H9 (cell line): ENCODE data around the gene GSAP. TPM values are rescaled to one million over a fixed set of nuclear protein-coding genes. Genes with fewer than 3 reads are reported as not detected.

Source experiments
- DNase-seq: peaks from one replicate; pipeline ENCODE4 v3.0.0-alpha.2; 2017
- H2AFZ ChIP-seq: one replicate; pipeline ENCODE4 v1.6.1; 2013; ENCODE audit warnings: mild to moderate bottlenecking, low read length, control low read depth, moderate library complexity
- H2AK5ac ChIP-seq: 2 replicates; pipeline ENCODE4 v1.6.1; 2013; ENCODE audit warnings: low read length, control low read depth, mixed read lengths; ENCODE audit not compliant: insufficient read length
- H2BK120ac ChIP-seq: one replicate; pipeline ENCODE4 v1.6.1; 2013; ENCODE audit warnings: low read depth, mild to moderate bottlenecking, low read length, control low read depth, inconsistent platforms; ENCODE audit not compliant: poor library complexity, severe bottlenecking
- H2BK12ac ChIP-seq: 2 replicates; pipeline ENCODE4 v1.6.1; 2013; ENCODE audit warnings: low read length, control low read depth, mixed read lengths, low read depth; ENCODE audit not compliant: insufficient read length
- H2BK15ac ChIP-seq: 2 replicates; pipeline ENCODE4 v1.6.1; 2013; ENCODE audit warnings: low read depth, low read length, control low read depth
- H2BK20ac ChIP-seq: one replicate; pipeline ENCODE4 v1.6.1; 2013; ENCODE audit warnings: low read depth, mild to moderate bottlenecking, low read length, control low read depth, inconsistent platforms; ENCODE audit not compliant: poor library complexity, severe bottlenecking
- H2BK5ac ChIP-seq: 2 replicates; pipeline ENCODE4 v1.6.1; 2013; ENCODE audit warnings: low read length, control low read depth, mixed read lengths; ENCODE audit not compliant: insufficient read length
- H3K14ac ChIP-seq: 2 replicates; pipeline ENCODE4 v1.6.1; 2013; ENCODE audit warnings: low read length, control low read depth; ENCODE audit not compliant: insufficient read depth
- H3K18ac ChIP-seq: 2 replicates; pipeline ENCODE4 v1.6.1; 2013; ENCODE audit warnings: low read depth, mild to moderate bottlenecking, mixed read lengths, low read length, control low read depth; ENCODE audit not compliant: insufficient read length
- H3K23ac ChIP-seq: 2 replicates; pipeline ENCODE4 v1.6.1; 2013; ENCODE audit warnings: low read length, control low read depth, mixed read lengths, low read depth; ENCODE audit not compliant: insufficient read length
- H3K23me2 ChIP-seq: 2 replicates; pipeline ENCODE4 v1.6.1; 2013; ENCODE audit warnings: low read depth, mild to moderate bottlenecking, mixed read lengths, low read length, control low read depth; ENCODE audit not compliant: insufficient read length, poor library complexity, severe bottlenecking
- H3K27ac ChIP-seq: 2 replicates; pipeline ENCODE4 v1.5.1; 2013; ENCODE audit warnings: low read length, control low read depth, mixed read lengths, low read depth; ENCODE audit not compliant: insufficient read length
- H3K27me3 ChIP-seq: 2 replicates; pipeline ENCODE4 v1.6.1; 2013; ENCODE audit warnings: low read length, control low read depth, inconsistent platforms; ENCODE audit not compliant: insufficient read depth
- H3K4ac ChIP-seq: 2 replicates; pipeline ENCODE4 v1.6.1; 2013; ENCODE audit warnings: low read depth, mild to moderate bottlenecking, control low read depth, inconsistent platforms, low read length, moderate library complexity
- H3K4me1 ChIP-seq: 2 replicates; pipeline ENCODE4 v1.6.1; 2013; ENCODE audit warnings: low read length, control low read depth, inconsistent platforms; ENCODE audit not compliant: insufficient read depth
- H3K4me2 ChIP-seq: 2 replicates; pipeline ENCODE4 v1.6.1; 2013; ENCODE audit warnings: low read length, control low read depth, mixed read lengths; ENCODE audit not compliant: insufficient read length, insufficient read depth
- H3K56ac ChIP-seq: 2 replicates; pipeline ENCODE4 v1.6.1; 2013; ENCODE audit warnings: low read depth, mild to moderate bottlenecking, mixed read lengths, low read length, control low read depth; ENCODE audit not compliant: insufficient read length
- H3K79me1 ChIP-seq: 2 replicates; pipeline ENCODE4 v1.6.1; 2013; ENCODE audit warnings: low read depth, mild to moderate bottlenecking, moderate library complexity, low read length, control low read depth, inconsistent platforms; ENCODE audit not compliant: insufficient read depth, poor library complexity, severe bottlenecking
- H3K79me2 ChIP-seq: 2 replicates; pipeline ENCODE4 v1.6.1; 2013; ENCODE audit warnings: low read length, control low read depth, inconsistent platforms; ENCODE audit not compliant: insufficient read depth
- H3K9ac ChIP-seq: 2 replicates; pipeline ENCODE4 v1.6.1; 2013; ENCODE audit warnings: low read length, control low read depth, mixed read lengths; ENCODE audit not compliant: insufficient read length; ENCODE audit errors: extremely low read depth
- H3K9me3 ChIP-seq: one replicate; pipeline ENCODE4 v1.6.1; 2013; ENCODE audit warnings: low read depth, low read length, inconsistent platforms; ENCODE audit not compliant: control insufficient read depth
- H3T11ph ChIP-seq: one replicate; pipeline ENCODE4 v1.6.1; 2013; ENCODE audit warnings: mild to moderate bottlenecking, low read length, control low read depth, inconsistent platforms
- H4K20me1 ChIP-seq: one replicate; pipeline ENCODE4 v1.6.1; 2013; ENCODE audit not compliant: control insufficient read depth, insufficient read length, insufficient read depth
- H4K5ac ChIP-seq: 2 replicates; pipeline ENCODE4 v1.6.1; 2013; ENCODE audit warnings: low read depth, mild to moderate bottlenecking, mixed read lengths, low read length, control low read depth; ENCODE audit not compliant: insufficient read length
- H4K8ac ChIP-seq: replicated peaks from 2 replicates; pipeline ENCODE4 v1.6.1; 2013; ENCODE audit warnings: low read length, control low read depth, mixed read lengths, low read depth; ENCODE audit not compliant: insufficient read length
- H4K91ac ChIP-seq: 2 replicates; pipeline ENCODE4 v1.6.1; 2013; ENCODE audit warnings: low read depth, mild to moderate bottlenecking, moderate library complexity, mixed read lengths, low read length, control low read depth; ENCODE audit not compliant: insufficient read length
- H3K27ac Mint-ChIP-seq, 3 experiments: 2 replicates in 2 of 3; 3 replicates in 1 of 3; pipeline ENCODE4 v1.8.0; 2020 to 2021; ENCODE audit warnings: mixed read lengths in 3 of 3, mild to moderate bottlenecking in 1 of 3, moderate library complexity in 1 of 3
- H3K27me3 Mint-ChIP-seq: 2 replicates; pipeline ENCODE4 v1.8.0; 2021; ENCODE audit warnings: low read depth, mild to moderate bottlenecking, moderate library complexity, mixed read lengths
- H3K36me3 Mint-ChIP-seq, 3 experiments: 2 replicates in 2 of 3; 3 replicates in 1 of 3; pipeline ENCODE4 v1.8.0; 2020 to 2021; ENCODE audit warnings: low read depth in 3 of 3, mixed read lengths in 3 of 3; ENCODE audit not compliant: insufficient read depth in 1 of 3
- H3K4me1 Mint-ChIP-seq, 2 experiments: 2 replicates each; pipeline ENCODE4 v1.8.0; 2020; ENCODE audit warnings: mixed read lengths in 2 of 2
- H3K4me3 Mint-ChIP-seq, 2 experiments: 2 replicates in 1 of 2; 3 replicates in 1 of 2; pipeline ENCODE4 v1.8.0; 2020 to 2021; ENCODE audit warnings: mild to moderate bottlenecking in 2 of 2, mixed read lengths in 2 of 2, moderate library complexity in 1 of 2
- H3K9me3 Mint-ChIP-seq, 2 experiments: 2 replicates in 1 of 2; 3 replicates in 1 of 2; pipeline ENCODE4 v1.8.0; 2020; ENCODE audit warnings: mild to moderate bottlenecking in 2 of 2, mixed read lengths in 2 of 2, moderate library complexity in 1 of 2
- WGBS: extraction: QIAGEN DNeasy Blood & Tissue Kit; methylation state at CpG from one replicate; pipeline ENCODE4 v1.1.7; 2013; ENCODE audit warnings: missing lambda C conversion rate, low lambda C conversion rate, mixed read lengths; ENCODE audit not compliant: insufficient read length; ENCODE audit errors: extremely low coverage; 5-methylcytosine and 5-hydroxymethylcytosine counted together
- total RNA-seq: library from RNA; stranded (reverse); gene quantifications from 2 replicates; pipeline ENCODE4 v1.2.1, GENCODE V29; 2021
- TF ChIP-seq, protein P1 (sequence below): fragments of 200-600 bp; sonication (generic); conservative IDR thresholded peaks from 3 replicates; pipeline ENCODE4 v1.8.0; 2021; ENCODE audit warnings: antibody characterized with exemption, mild to moderate bottlenecking

GSAP gene
- total RNA-seq, 1 experiment from 2014 or later, result 1.9 TPM

DNA sequence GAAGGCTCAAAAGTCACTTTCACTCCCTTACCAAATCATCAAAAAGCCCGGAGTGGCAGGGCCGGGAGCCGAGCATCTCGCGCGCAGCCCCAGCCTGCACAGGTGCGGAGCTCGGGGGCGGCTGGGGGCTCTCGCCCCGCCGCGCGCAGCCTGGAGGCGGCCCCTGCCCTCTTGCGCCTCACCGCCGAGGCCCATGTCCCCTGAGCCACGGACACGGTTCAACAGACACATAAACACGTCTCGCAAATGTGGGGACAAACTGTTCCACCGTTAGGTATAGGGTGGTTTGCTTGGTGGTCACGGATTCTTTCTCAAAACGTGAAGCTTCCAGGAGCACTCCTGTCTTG is 700 bp downstream of the GSAP start:
- Histone ChIP-seq H4K8ac (no peak overlapping the region), H3K56ac (no peak overlapping the region), H3K4ac (no peak overlapping the region), H3K79me2 (no peaks in the 10 kb centered on the region), H3K79me1 (no peaks in the 10 kb centered on the region), H2BK5ac (no peak overlapping the region), H4K5ac (no peak overlapping the region), H2BK20ac (no peak overlapping the region), H2AK5ac (no peak overlapping the region), H3K9me3 (no peaks in the 10 kb centered on the region), H3K18ac (no peak overlapping the region), H2BK15ac (no peak overlapping the region), H3K4me1 (peaks cover 6% of the 10 kb centered on the region; the same call in 1 of the 2 replicates), H2BK120ac (no peak overlapping the region), H3K14ac (0 out of 2 replicates have a peak overlapping the region, but pooled peaks have one; percentile 45), H2BK12ac (no peak overlapping the region), H3K23ac (no peak overlapping the region), H3K27ac (no peak overlapping the region), H3K27me3 (peaks cover 2% of the 10 kb centered on the region; the same call in 1 of the 2 replicates), H4K91ac (no peak overlapping the region), H4K20me1 (no peaks in the 10 kb centered on the region), H3K23me2 (peaks cover 11% of the 10 kb centered on the region), H3K4me2 (peak overlapping the region; percentile 79), H3K9ac (no peak overlapping the region), H2AFZ (no peak overlapping the region), H3T11ph (no peak overlapping the region)
- TF ChIP-seq, protein P1, sequence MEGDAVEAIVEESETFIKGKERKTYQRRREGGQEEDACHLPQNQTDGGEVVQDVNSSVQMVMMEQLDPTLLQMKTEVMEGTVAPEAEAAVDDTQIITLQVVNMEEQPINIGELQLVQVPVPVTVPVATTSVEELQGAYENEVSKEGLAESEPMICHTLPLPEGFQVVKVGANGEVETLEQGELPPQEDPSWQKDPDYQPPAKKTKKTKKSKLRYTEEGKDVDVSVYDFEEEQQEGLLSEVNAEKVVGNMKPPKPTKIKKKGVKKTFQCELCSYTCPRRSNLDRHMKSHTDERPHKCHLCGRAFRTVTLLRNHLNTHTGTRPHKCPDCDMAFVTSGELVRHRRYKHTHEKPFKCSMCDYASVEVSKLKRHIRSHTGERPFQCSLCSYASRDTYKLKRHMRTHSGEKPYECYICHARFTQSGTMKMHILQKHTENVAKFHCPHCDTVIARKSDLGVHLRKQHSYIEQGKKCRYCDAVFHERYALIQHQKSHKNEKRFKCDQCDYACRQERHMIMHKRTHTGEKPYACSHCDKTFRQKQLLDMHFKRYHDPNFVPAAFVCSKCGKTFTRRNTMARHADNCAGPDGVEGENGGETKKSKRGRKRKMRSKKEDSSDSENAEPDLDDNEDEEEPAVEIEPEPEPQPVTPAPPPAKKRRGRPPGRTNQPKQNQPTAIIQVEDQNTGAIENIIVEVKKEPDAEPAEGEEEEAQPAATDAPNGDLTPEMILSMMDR, result no peak
- no CpG with 5 or more reads among the region's 25 CpGs for WGBS
- DNase-seq, result no peak
- Mint-ChIP-seq H3K4me3 (peak overlapping the region; percentile 55 to 69), H3K36me3 (no peaks in the 10 kb centered on the region), H3K27me3 (peaks cover 35% of the 10 kb centered on the region), H3K4me1 (peaks cover 39 to 43% of the 10 kb centered on the region in 2 experiments), H3K9me3 (no peaks in the 10 kb centered on the region; a peak in 2 of 5 replicates), H3K27ac (no peak overlapping the region)
